ENCODE data around the gene CBARP. TPM values are rescaled to one million over a fixed set of nuclear protein-coding genes. Genes with fewer than 3 reads are reported as not detected.

The CBARP gene
- polyA plus RNA-seq, 1 donor from 2014 or later, result 18.2 TPM

- H3K9ac ChIP-seq (ENCODE audit: low read length), result no peak overlapping the region
- no peak overlapping the region for H3K4me3 ChIP-seq (ENCODE audit: low read length)
- H3K9me3 ChIP-seq (ENCODE audit: low read length), result no peaks in the 10 kb centered on the region
- no peak overlapping the region for H3K4me2 ChIP-seq (ENCODE audit: low read length)
- H2AFZ ChIP-seq (ENCODE audit: low read depth, low read length), result no peak overlapping the region
- peaks cover 4% of the 10 kb centered on the region for H4K20me1 ChIP-seq (ENCODE audit: insufficient read depth)
- no peaks in the 10 kb centered on the region for H3K9me2 ChIP-seq (ENCODE audit: insufficient read depth, low read length)
- TF ChIP-seq SMC3 (conservative IDR thresholded peaks at IDR 0.05; ENCODE audit: poor library complexity) (no peak), RAD21 (conservative IDR thresholded peaks at IDR 0.05) (no peak), EZH2 (IDR thresholded peaks at IDR 0.05; ENCODE audit: borderline replicate concordance, insufficient read depth, low read length, poor library complexity, severe bottlenecking) (no peak), REST (IDR thresholded peaks at IDR 0.05; ENCODE audit: borderline replicate concordance) (no peak), MXI1 (conservative IDR thresholded peaks at IDR 0.05; ENCODE audit: poor library complexity, severe bottlenecking) (no peak), CTCF (IDR thresholded peaks at IDR 0.05; ENCODE audit: poor library complexity, severe bottlenecking) (no peak), TAF1 (IDR thresholded peaks at IDR 0.05; ENCODE audit: low read depth) (no peak), EP300 (conservative IDR thresholded peaks at IDR 0.05; ENCODE audit: poor library complexity, severe bottlenecking) (no peak), POLR2AphosphoS5 (IDR thresholded peaks at IDR 0.05) (no peak)
- no peaks in the 10 kb centered on the region for H3K27me3 ChIP-seq (ENCODE audit: insufficient read depth, low read depth, low read length)
- H3K79me2 ChIP-seq (replicated peaks; ENCODE audit: insufficient read depth, low read length), result peaks cover 69% of the 10 kb centered on the region
- no peaks in the 10 kb centered on the region for H3F3A ChIP-seq (ENCODE audit: insufficient read depth, low read length, poor library complexity, severe bottlenecking)
- no peaks in the 10 kb centered on the region for H3K36me3 ChIP-seq (ENCODE audit: insufficient read depth, low read length)
- no peak overlapping the region for H3K27ac ChIP-seq (ENCODE audit: low read length)
These were observed 16.3 kb upstream of the CBARP start for GRCh38 chr19:1254081-1254527.

DNA sequence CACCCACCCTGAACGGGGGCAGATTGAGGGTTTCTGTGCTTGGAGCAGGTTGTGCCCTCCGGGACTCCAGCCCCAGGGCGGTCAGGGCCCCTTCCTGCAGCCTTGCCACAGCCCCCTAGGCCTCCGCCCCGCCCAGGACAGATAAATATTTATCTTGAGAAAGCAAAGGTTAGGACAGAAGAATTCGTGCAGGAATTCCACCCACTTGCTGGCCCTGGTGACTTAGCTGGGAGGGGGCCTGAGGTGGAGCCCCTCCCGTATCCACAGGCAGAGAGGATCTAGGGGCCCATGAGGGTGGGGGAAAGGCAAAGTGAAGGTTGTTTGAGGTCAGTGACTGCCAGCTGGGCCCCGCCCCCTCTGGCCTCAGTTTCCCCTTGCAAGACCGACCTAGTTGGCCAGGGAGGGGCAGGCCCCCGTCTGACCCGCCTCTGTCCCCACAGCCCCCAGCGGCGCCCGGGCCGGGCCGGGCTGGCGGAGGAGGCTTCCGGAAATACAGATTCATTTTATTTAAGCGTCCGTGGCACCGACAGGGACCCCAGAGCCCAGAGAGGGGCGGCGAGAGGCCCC is 15.8 kb upstream of the CBARP start:
- H3K36me3 ChIP-seq (ENCODE audit: insufficient read depth, low read length), result no peaks in the 10 kb centered on the region
- H3K27me3 ChIP-seq (ENCODE audit: insufficient read depth, low read depth, low read length), result no peaks in the 10 kb centered on the region
- H4K20me1 ChIP-seq (ENCODE audit: insufficient read depth), result peaks cover 4% of the 10 kb centered on the region
- H3F3A ChIP-seq (ENCODE audit: insufficient read depth, low read length, poor library complexity, severe bottlenecking), result no peaks in the 10 kb centered on the region
- H3K9me2 ChIP-seq (ENCODE audit: insufficient read depth, low read length), result no peaks in the 10 kb centered on the region
- H3K79me2 ChIP-seq (replicated peaks; ENCODE audit: insufficient read depth, low read length), result peaks cover 64% of the 10 kb centered on the region
- H3K9me3 ChIP-seq (ENCODE audit: low read length), result no peaks in the 10 kb centered on the region
- H3K4me3 ChIP-seq (ENCODE audit: low read length), result peak overlapping the region; percentile 93
- H3K27ac ChIP-seq (ENCODE audit: low read length), result no peak overlapping the region
- no peak overlapping the region for H3K4me2 ChIP-seq (ENCODE audit: low read length)
- no peak overlapping the region for H2AFZ ChIP-seq (ENCODE audit: low read depth, low read length)
- H3K9ac ChIP-seq (ENCODE audit: low read length), result peak overlapping the region; percentile 99
- TF ChIP-seq MXI1 (conservative IDR thresholded peaks at IDR 0.05; ENCODE audit: poor library complexity, severe bottlenecking) (no peak), CTCF (IDR thresholded peaks at IDR 0.05; ENCODE audit: poor library complexity, severe bottlenecking) (no peak), TAF1 (IDR thresholded peaks at IDR 0.05; ENCODE audit: low read depth) (no peak), SMC3 (conservative IDR thresholded peaks at IDR 0.05; ENCODE audit: poor library complexity) (no peak), POLR2AphosphoS5 (IDR thresholded peaks at IDR 0.05) (no peak), EZH2 (IDR thresholded peaks at IDR 0.05; ENCODE audit: borderline replicate concordance, insufficient read depth, low read length, poor library complexity, severe bottlenecking) (no peak), REST (IDR thresholded peaks at IDR 0.05; ENCODE audit: borderline replicate concordance) (no peak)
